Activated CD4-positive, alpha-beta memory T cell treated with anti-CD3 and anti-CD28 coated beads, Interleukin-2, amount 10 ng/mL, durations not matched to agents 7 days and 5 days (primary cell): ENCODE data around the gene CD99. TPM values are rescaled to one million over a fixed set of nuclear protein-coding genes. Genes with fewer than 3 reads are reported as not detected.

ENCODE experiments used
- CTCF ChIA-PET: fragments of 350-600 bp; sonication (Branson Sonifier 250); formaldehyde crosslinking; loops from one replicate; lab custom pipeline; 2021; ENCODE audit warnings: antibody characterized with exemption, inconsistent platforms; lab: Charles Lee
- POLR2A ChIA-PET: fragments of 350-600 bp; sonication (Branson Sonifier 250); formaldehyde crosslinking; loops from one replicate; lab custom pipeline; 2021; ENCODE audit warnings: antibody characterized with exemption; lab: Charles Lee
- DNase-seq: peaks from one replicate; pipeline ENCODE4 v3.0.0-alpha.2; 2020
- H3K27ac Mint-ChIP-seq: one replicate; pipeline ENCODE4 v1.8.0; 2021; ENCODE audit warnings: mild to moderate bottlenecking, mixed read lengths
- H3K27me3 Mint-ChIP-seq: one replicate; pipeline ENCODE4 v1.8.0; 2021; ENCODE audit warnings: mixed read lengths
- H3K36me3 Mint-ChIP-seq: one replicate; pipeline ENCODE4 v1.8.0; 2021; ENCODE audit warnings: low read depth, mixed read lengths
- H3K4me1 Mint-ChIP-seq: one replicate; pipeline ENCODE4 v1.8.0; 2021; ENCODE audit warnings: mixed read lengths
- H3K4me3 Mint-ChIP-seq: one replicate; pipeline ENCODE4 v1.8.0; 2021; ENCODE audit warnings: mild to moderate bottlenecking, mixed read lengths
- H3K9me3 Mint-ChIP-seq: one replicate; pipeline ENCODE4 v1.8.0; 2021; ENCODE audit warnings: mixed read lengths
- total RNA-seq, 2 experiments: library from RNA; stranded (reverse); gene quantifications; one replicate each; pipeline ENCODE4 v1.2.3, GENCODE V29; 2021

The CD99 gene
- total RNA-seq, 2 experiments from 2014 or later: 389 to 410 TPM

GRCh38 chrX:2784026-2784425 is 92.9 kb downstream of the CD99 start:
- H3K9me3 Mint-ChIP-seq: no peaks in the 10 kb centered on the region
- no peak for DNase-seq
- H3K4me3 Mint-ChIP-seq: no peak overlapping the region
- H3K27ac Mint-ChIP-seq: no peak overlapping the region
- H3K27me3 Mint-ChIP-seq: peaks cover 4% of the 10 kb centered on the region
- POLR2A ChIA-PET: no interaction called here
- H3K4me1 Mint-ChIP-seq: peaks cover 11% of the 10 kb centered on the region
- no peaks in the 10 kb centered on the region for H3K36me3 Mint-ChIP-seq
- CTCF ChIA-PET: no interaction called here

GRCh38 chrX:2785538-2785937 is 94.4 kb downstream of the CD99 start:
- Mint-ChIP-seq H3K27me3 (peaks cover 4% of the 10 kb centered on the region), H3K4me1 (peaks cover 11% of the 10 kb centered on the region), H3K36me3 (no peaks in the 10 kb centered on the region), H3K4me3 (no peak overlapping the region), H3K9me3 (no peaks in the 10 kb centered on the region), H3K27ac (no peak overlapping the region)
- DNase-seq: no peak
- ChIA-PET CTCF (no interaction called here), POLR2A (no interaction called here)

GRCh38 chrX:2788980-2789379 is 97.9 kb downstream of the CD99 start:
- POLR2A ChIA-PET: no interaction called here
- Mint-ChIP-seq H3K4me1 (no peaks in the 10 kb centered on the region), H3K4me3 (no peak overlapping the region), H3K27ac (no peak overlapping the region), H3K27me3 (no peaks in the 10 kb centered on the region), H3K36me3 (no peaks in the 10 kb centered on the region), H3K9me3 (no peaks in the 10 kb centered on the region)
- CTCF ChIA-PET: no interaction called here
- no peak for DNase-seq

GRCh38 chrX:2789569-2789968 is 98.5 kb downstream of the CD99 start:
- no peaks in the 10 kb centered on the region for H3K4me1 Mint-ChIP-seq
- no peaks in the 10 kb centered on the region for H3K36me3 Mint-ChIP-seq
- DNase-seq: no peak
- no peaks in the 10 kb centered on the region for H3K9me3 Mint-ChIP-seq
- no peak overlapping the region for H3K4me3 Mint-ChIP-seq
- ChIA-PET CTCF (no interaction called here), POLR2A (no interaction called here)
- H3K27ac Mint-ChIP-seq: no peak overlapping the region
- H3K27me3 Mint-ChIP-seq: no peaks in the 10 kb centered on the region

Other genes starting within 250 kb of the CD99 start
- gene DHRSX, start 190.3 kb upstream of the CD99 start, total RNA-seq: 10 to 100 TPM; 21.1 to 23.7 TPM
- gene ZBED1, start 190.3 kb upstream of the CD99 start, total RNA-seq: 10 to 100 TPM; 29.6 to 31.0 TPM
- gene XG, start 60.7 kb downstream of the CD99 start, total RNA-seq: not detected
- not detected for gene GYG2, start 137.6 kb downstream of the CD99 start, total RNA-seq
- 1 to 10 TPM; 3.9 to 4.4 TPM for gene ARSD, start 238.0 kb downstream of the CD99 start, total RNA-seq